Keratinocyte (primary cell): ENCODE results near the gene TAF1A.

Experiments used
- CTCF ChIP-seq, 3 experiments: IDR thresholded peaks in 1 of 3; conservative IDR thresholded peaks in 1 of 3; optimal IDR thresholded peaks in 1 of 3; 2 replicates in 2 of 3; 3 replicates in 1 of 3; pipeline versions ENCODE3 to v1.5.1; 2011; ENCODE audit warnings: low read length in 3 of 3, mild to moderate bottlenecking in 3 of 3, moderate library complexity in 2 of 3, control low read depth in 1 of 3, inconsistent platforms in 1 of 3; ENCODE audit not compliant: insufficient read depth in 2 of 3; ENCODE audit errors: extremely low read depth in 1 of 3
- EZH2 ChIP-seq: IDR thresholded peaks from one replicate; pipeline ENCODE4 v1.6.1; 2012; ENCODE audit warnings: inconsistent platforms, mild to moderate bottlenecking, low read length, moderate library complexity

GRCh38 chr1:222583079-222583478, 6.7 kb downstream of the TAF1A start:
- TF ChIP-seq CTCF (optimal IDR thresholded peaks at IDR 0.05 in 1 of 3, IDR thresholded peaks at IDR 0.05 in 1 of 3, conservative IDR thresholded peaks at IDR 0.05 in 1 of 3; ENCODE audit: extremely low read depth in 1 of 3, insufficient read depth in 2 of 3, low read length in 3 of 3) = no peak
- no peak for TF ChIP-seq EZH2
